GM12874 (cell line): ENCODE measurements around the gene RIOK2.

ENCODE experiments used
- TF ChIP-seq, protein P1 (sequence below): IDR thresholded peaks from 2 replicates; pipeline ENCODE4 v1.5.1; 2011; ENCODE audit warnings: low read depth, mild to moderate bottlenecking, control low read depth, low read length, moderate library complexity; ENCODE audit not compliant: insufficient read depth

Gene RIOK2

DNA sequence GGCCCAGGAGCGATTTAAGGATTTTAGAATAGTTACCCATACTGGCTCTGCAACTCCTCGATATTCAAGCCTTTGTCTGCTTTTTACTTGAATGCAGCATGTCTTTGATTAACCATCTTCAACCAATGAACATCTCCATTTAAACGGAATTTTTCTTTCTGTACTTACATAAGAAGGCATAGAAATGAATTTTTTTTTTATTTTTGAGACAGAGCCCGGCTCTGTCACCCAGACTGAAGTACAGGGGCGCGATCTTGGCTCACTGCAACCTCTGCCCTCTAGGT is 825 bp upstream of the RIOK2 start:
- TF ChIP-seq, protein P1, sequence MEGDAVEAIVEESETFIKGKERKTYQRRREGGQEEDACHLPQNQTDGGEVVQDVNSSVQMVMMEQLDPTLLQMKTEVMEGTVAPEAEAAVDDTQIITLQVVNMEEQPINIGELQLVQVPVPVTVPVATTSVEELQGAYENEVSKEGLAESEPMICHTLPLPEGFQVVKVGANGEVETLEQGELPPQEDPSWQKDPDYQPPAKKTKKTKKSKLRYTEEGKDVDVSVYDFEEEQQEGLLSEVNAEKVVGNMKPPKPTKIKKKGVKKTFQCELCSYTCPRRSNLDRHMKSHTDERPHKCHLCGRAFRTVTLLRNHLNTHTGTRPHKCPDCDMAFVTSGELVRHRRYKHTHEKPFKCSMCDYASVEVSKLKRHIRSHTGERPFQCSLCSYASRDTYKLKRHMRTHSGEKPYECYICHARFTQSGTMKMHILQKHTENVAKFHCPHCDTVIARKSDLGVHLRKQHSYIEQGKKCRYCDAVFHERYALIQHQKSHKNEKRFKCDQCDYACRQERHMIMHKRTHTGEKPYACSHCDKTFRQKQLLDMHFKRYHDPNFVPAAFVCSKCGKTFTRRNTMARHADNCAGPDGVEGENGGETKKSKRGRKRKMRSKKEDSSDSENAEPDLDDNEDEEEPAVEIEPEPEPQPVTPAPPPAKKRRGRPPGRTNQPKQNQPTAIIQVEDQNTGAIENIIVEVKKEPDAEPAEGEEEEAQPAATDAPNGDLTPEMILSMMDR, result no peak

DNA sequence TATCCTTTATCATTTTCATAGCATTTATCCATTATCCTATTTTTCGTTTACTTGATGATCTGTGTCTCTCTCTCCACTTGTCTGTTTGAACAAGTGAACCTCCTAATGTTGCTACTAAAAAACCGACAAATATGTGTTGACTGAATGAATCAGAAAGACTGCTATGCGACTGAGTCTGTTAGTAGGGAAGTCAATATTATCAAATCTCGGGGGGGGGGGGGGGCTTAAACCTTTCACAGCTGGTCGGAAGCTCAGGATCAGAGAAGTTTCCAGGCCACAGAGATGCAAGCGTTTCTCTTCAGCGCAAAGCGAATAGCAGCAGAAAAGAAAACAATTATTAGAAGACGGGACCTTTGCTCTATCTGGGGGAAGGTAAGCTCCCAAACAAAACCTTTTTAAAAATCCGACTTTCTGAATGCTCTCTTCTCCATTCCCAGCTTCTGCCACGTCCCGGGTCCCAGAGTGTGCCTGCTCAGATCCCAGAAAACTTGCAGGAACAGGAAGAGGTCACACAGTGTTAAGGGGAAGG is 412 bp downstream of the RIOK2 start:
- TF ChIP-seq, protein P1, result no peak

DNA sequence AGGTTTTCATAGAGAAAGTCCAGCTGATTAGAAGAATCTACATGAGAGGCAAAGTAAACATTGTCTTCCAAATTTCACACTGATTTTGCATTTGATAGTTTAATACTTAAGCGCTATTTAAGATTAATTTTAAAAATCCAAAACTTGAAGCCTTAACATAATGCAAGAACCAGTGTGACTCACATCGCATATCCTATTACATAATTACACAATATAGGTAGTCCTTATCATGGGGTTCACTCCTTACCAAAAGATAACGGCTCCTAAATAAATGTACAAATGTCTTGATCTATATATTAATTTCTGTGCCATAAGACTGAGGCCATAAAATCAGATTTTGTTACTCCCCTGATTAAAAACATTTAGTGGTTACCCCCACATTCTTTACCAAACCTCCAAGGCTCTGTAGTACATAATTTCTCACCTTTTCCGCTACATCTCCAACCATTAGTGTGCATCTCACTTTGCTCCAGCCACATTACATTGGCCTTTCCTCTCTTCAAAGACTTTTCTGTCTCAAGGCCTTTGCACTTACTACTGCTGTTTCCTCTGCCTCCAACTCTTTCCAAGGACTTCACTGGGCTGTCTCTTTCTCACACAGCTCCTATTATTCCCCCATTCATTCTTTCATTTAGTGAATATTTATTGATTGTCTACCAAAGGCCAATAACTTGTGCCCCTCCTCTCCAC is 1.0 kb downstream of the RIOK2 start:
- TF ChIP-seq, protein P1, result no peak

DNA sequence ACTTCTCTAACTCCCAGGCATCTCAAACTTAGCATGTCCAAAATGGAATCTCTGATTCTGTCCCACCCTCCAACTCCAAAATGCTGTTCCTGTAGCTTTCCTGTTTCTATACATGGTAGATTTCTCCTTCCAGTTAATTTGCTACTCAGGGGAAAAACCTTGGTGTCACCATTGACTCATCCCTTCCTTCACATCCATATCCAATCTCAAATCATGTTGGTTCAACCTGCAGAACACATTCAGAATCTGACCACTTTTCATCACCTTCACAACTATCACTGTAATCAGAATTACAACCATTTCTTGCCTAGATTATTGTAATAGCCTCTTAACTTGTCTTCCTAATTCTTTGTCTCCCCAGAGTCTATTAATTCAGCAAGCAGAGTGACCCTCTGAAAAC is 10.8 kb downstream of the RIOK2 start:
- TF ChIP-seq, protein P1, result no peak

DNA sequence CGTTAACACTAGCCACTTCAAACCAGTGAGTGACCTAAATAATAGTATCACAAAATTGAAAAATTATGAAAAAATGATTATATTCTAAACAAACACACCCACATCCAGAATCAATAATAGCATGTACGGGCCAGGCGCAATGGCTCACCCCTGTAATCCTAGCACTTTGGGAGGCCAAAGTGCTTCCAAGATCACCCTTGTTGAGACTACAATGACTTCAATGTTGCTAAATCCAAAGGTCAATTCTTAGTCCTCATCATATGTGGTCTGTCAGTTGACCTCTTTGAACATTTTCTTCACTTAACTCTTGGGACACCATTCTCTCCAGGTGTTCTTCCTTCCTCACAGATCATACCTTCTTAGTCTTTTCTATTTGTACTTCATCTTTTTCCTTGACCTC is 11.3 kb downstream of the RIOK2 start:
- TF ChIP-seq, protein P1, result no peak

DNA sequence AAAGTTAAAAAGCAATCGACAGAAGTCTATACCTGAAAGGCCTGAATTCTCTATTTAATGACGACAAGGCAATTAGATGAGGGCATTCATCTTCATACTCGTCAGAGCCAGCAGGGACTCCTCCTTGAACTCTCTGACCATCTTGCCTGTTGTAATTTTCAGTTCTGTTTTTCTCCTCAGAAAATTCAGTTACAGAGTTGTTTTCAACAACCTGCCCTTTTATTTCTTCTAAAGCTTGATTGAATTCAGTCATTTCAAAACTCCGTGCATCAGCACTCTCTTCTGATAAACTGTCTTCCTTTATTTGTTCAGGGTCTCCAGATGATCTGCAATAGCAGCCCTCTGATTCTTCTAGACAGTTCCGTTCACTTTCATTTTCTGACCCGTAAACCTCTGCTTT is 15.6 kb downstream of the RIOK2 start:
- TF ChIP-seq, protein P1, result no peak

DNA sequence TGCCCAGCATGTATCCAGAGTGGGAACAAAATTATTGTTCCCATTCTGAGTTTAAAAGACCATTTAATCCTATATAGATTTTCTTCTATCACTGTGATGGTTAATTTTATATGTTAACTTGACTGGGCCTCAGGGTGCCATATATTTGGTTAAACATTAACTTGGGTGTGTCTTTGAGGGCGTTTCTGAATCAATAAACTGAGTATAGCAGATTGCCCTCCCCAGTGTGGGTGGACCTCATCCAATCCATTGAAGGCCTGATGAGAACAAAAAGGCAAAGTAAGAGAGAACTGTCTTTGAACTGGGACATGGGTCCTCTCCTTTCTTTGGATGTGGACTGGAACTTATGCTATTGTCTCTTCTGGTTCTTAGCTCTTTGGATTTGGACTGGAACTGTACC is 17.3 kb downstream of the RIOK2 start:
- TF ChIP-seq, protein P1, result no peak
